Measurements from ENCODE around the gene GRAPL.
"Not testable (repeated sequence)": the region's sequence is repeated elsewhere in the genome, so short reads cannot be mapped to it uniquely, and the experiment has no call there.

Gene GRAPL

GRCh38 chr17:19137959-19138358 is 10.6 kb downstream of the GRAPL start:
- not testable (repeated sequence) for H3K27ac ChIP-seq (ENCODE audit: low read depth, low read length); H3K4me3 ChIP-seq (ENCODE audit: low read depth in 1 of 5, low read length in 5 of 5); H3K27me3 ChIP-seq (ENCODE audit: control insufficient read depth in 5 of 5, insufficient read depth in 4 of 5, low read length in 5 of 5); H3K36me3 ChIP-seq (ENCODE audit: control insufficient read depth in 5 of 5, insufficient read depth in 5 of 5, low read length in 5 of 5); H3K4me1 ChIP-seq (ENCODE audit: control insufficient read depth in 5 of 5, insufficient read depth in 5 of 5, low read length in 5 of 5); H3K9me3 ChIP-seq (ENCODE audit: control insufficient read depth in 5 of 5, low read length in 5 of 5); H3K9ac ChIP-seq (ENCODE audit: low read length in 5 of 5)

GRCh38 chr17:19141366-19142155 is 14.2 kb downstream of the GRAPL start:
- not testable (repeated sequence) for H3K27me3 ChIP-seq (ENCODE audit: control insufficient read depth in 5 of 5, insufficient read depth in 4 of 5, low read length in 5 of 5); H3K27ac ChIP-seq (ENCODE audit: low read depth, low read length); H3K36me3 ChIP-seq (ENCODE audit: control insufficient read depth in 5 of 5, insufficient read depth in 5 of 5, low read length in 5 of 5); H3K4me3 ChIP-seq (ENCODE audit: low read depth in 1 of 5, low read length in 5 of 5); H3K9me3 ChIP-seq (ENCODE audit: control insufficient read depth in 5 of 5, low read length in 5 of 5); H3K9ac ChIP-seq (ENCODE audit: low read length in 5 of 5); H3K4me1 ChIP-seq (ENCODE audit: control insufficient read depth in 5 of 5, insufficient read depth in 5 of 5, low read length in 5 of 5)

GRCh38 chr17:19142419-19142818 is 15.0 kb downstream of the GRAPL start:
- H3K4me1 ChIP-seq (ENCODE audit: control insufficient read depth in 5 of 5, insufficient read depth in 5 of 5, low read length in 5 of 5); H3K36me3 ChIP-seq (ENCODE audit: control insufficient read depth in 5 of 5, insufficient read depth in 5 of 5, low read length in 5 of 5); H3K27me3 ChIP-seq (ENCODE audit: control insufficient read depth in 5 of 5, insufficient read depth in 4 of 5, low read length in 5 of 5); H3K9ac ChIP-seq (ENCODE audit: low read length in 5 of 5); H3K27ac ChIP-seq (ENCODE audit: low read depth, low read length); H3K9me3 ChIP-seq (ENCODE audit: control insufficient read depth in 5 of 5, low read length in 5 of 5); H3K4me3 ChIP-seq (ENCODE audit: low read depth in 1 of 5, low read length in 5 of 5): not testable (repeated sequence)

- not testable (repeated sequence) for H3K27me3 ChIP-seq (ENCODE audit: control insufficient read depth in 5 of 5, insufficient read depth in 4 of 5, low read length in 5 of 5); H3K4me1 ChIP-seq (ENCODE audit: control insufficient read depth in 5 of 5, insufficient read depth in 5 of 5, low read length in 5 of 5); H3K4me3 ChIP-seq (ENCODE audit: low read depth in 1 of 5, low read length in 5 of 5); H3K9ac ChIP-seq (ENCODE audit: low read length in 5 of 5); H3K27ac ChIP-seq (ENCODE audit: low read depth, low read length); H3K36me3 ChIP-seq (ENCODE audit: control insufficient read depth in 5 of 5, insufficient read depth in 5 of 5, low read length in 5 of 5); H3K9me3 ChIP-seq (ENCODE audit: control insufficient read depth in 5 of 5, low read length in 5 of 5)
Measured at GRCh38 chr17:19143097-19143777, 15.8 kb downstream of the GRAPL start.

GRCh38 chr17:19144373-19144772 is 17.0 kb downstream of the GRAPL start:
- H3K9me3 ChIP-seq (ENCODE audit: control insufficient read depth in 5 of 5, low read length in 5 of 5); H3K36me3 ChIP-seq (ENCODE audit: control insufficient read depth in 5 of 5, insufficient read depth in 5 of 5, low read length in 5 of 5); H3K9ac ChIP-seq (ENCODE audit: low read length in 5 of 5); H3K27ac ChIP-seq (ENCODE audit: low read depth, low read length); H3K4me3 ChIP-seq (ENCODE audit: low read depth in 1 of 5, low read length in 5 of 5); H3K27me3 ChIP-seq (ENCODE audit: control insufficient read depth in 5 of 5, insufficient read depth in 4 of 5, low read length in 5 of 5); H3K4me1 ChIP-seq (ENCODE audit: control insufficient read depth in 5 of 5, insufficient read depth in 5 of 5, low read length in 5 of 5): not testable (repeated sequence)

GRCh38 chr17:19145471-19145870 is 18.1 kb downstream of the GRAPL start:
- H3K27me3 ChIP-seq (ENCODE audit: control insufficient read depth in 5 of 5, insufficient read depth in 4 of 5, low read length in 5 of 5): not testable (repeated sequence)

GRCh38 chr17:19150678-19151615 is 23.6 kb downstream of the GRAPL start:
- not testable (repeated sequence) for H3K9ac ChIP-seq (ENCODE audit: low read length in 5 of 5); H3K4me1 ChIP-seq (ENCODE audit: control insufficient read depth in 5 of 5, insufficient read depth in 5 of 5, low read length in 5 of 5); H3K27me3 ChIP-seq (ENCODE audit: control insufficient read depth in 5 of 5, insufficient read depth in 4 of 5, low read length in 5 of 5); H3K9me3 ChIP-seq (ENCODE audit: control insufficient read depth in 5 of 5, low read length in 5 of 5); H3K4me3 ChIP-seq (ENCODE audit: low read depth in 1 of 5, low read length in 5 of 5); H3K27ac ChIP-seq (ENCODE audit: low read depth, low read length); H3K36me3 ChIP-seq (ENCODE audit: control insufficient read depth in 5 of 5, insufficient read depth in 5 of 5, low read length in 5 of 5)

More at GRCh38 chr17:19145471-19145870, 18.1 kb downstream of the GRAPL start:
- not testable (repeated sequence) for H3K9me3 ChIP-seq (ENCODE audit: control insufficient read depth in 5 of 5, low read length in 5 of 5); H3K9ac ChIP-seq (ENCODE audit: low read length in 5 of 5); H3K27ac ChIP-seq (ENCODE audit: low read depth, low read length); H3K36me3 ChIP-seq (ENCODE audit: control insufficient read depth in 5 of 5, insufficient read depth in 5 of 5, low read length in 5 of 5); H3K4me1 ChIP-seq (ENCODE audit: control insufficient read depth in 5 of 5, insufficient read depth in 5 of 5, low read length in 5 of 5); H3K4me3 ChIP-seq (ENCODE audit: low read depth in 1 of 5, low read length in 5 of 5)

- not testable (repeated sequence) for H3K36me3 ChIP-seq (ENCODE audit: control insufficient read depth in 5 of 5, insufficient read depth in 5 of 5, low read length in 5 of 5); H3K27me3 ChIP-seq (ENCODE audit: control insufficient read depth in 5 of 5, insufficient read depth in 4 of 5, low read length in 5 of 5); H3K9ac ChIP-seq (ENCODE audit: low read length in 5 of 5); H3K27ac ChIP-seq (ENCODE audit: low read depth, low read length); H3K4me1 ChIP-seq (ENCODE audit: control insufficient read depth in 5 of 5, insufficient read depth in 5 of 5, low read length in 5 of 5); H3K9me3 ChIP-seq (ENCODE audit: control insufficient read depth in 5 of 5, low read length in 5 of 5); H3K4me3 ChIP-seq (ENCODE audit: low read depth in 1 of 5, low read length in 5 of 5)
Measured at GRCh38 chr17:19157628-19158027, 30.2 kb downstream of the GRAPL start.

- not testable (repeated sequence) for H3K4me3 ChIP-seq (ENCODE audit: low read depth in 1 of 5, low read length in 5 of 5); H3K27ac ChIP-seq (ENCODE audit: low read depth, low read length); H3K4me1 ChIP-seq (ENCODE audit: control insufficient read depth in 5 of 5, insufficient read depth in 5 of 5, low read length in 5 of 5)
Measured at GRCh38 chr17:19158478-19158877, 31.1 kb downstream of the GRAPL start.

GRCh38 chr17:19158938-19159337 is 31.5 kb downstream of the GRAPL start:
- not testable (repeated sequence) for H3K9ac ChIP-seq (ENCODE audit: low read length in 5 of 5); H3K9me3 ChIP-seq (ENCODE audit: control insufficient read depth in 5 of 5, low read length in 5 of 5); H3K4me1 ChIP-seq (ENCODE audit: control insufficient read depth in 5 of 5, insufficient read depth in 5 of 5, low read length in 5 of 5); H3K27ac ChIP-seq (ENCODE audit: low read depth, low read length); H3K4me3 ChIP-seq (ENCODE audit: low read depth in 1 of 5, low read length in 5 of 5); H3K27me3 ChIP-seq (ENCODE audit: control insufficient read depth in 5 of 5, insufficient read depth in 4 of 5, low read length in 5 of 5); H3K36me3 ChIP-seq (ENCODE audit: control insufficient read depth in 5 of 5, insufficient read depth in 5 of 5, low read length in 5 of 5)

More at GRCh38 chr17:19158478-19158877, 31.1 kb downstream of the GRAPL start:
- H3K27me3 ChIP-seq (ENCODE audit: control insufficient read depth in 5 of 5, insufficient read depth in 4 of 5, low read length in 5 of 5); H3K9me3 ChIP-seq (ENCODE audit: control insufficient read depth in 5 of 5, low read length in 5 of 5); H3K36me3 ChIP-seq (ENCODE audit: control insufficient read depth in 5 of 5, insufficient read depth in 5 of 5, low read length in 5 of 5); H3K9ac ChIP-seq (ENCODE audit: low read length in 5 of 5): not testable (repeated sequence)
